Mesendoderm (in vitro differentiated cells): Measurements from ENCODE around the gene SLA2.
"Not testable (repeated sequence)": the region's sequence is repeated elsewhere in the genome, so short reads cannot be mapped to it uniquely, and the experiment has no call there.

Source experiments
- DNase-seq: peaks from one replicate; pipeline ENCODE4 v3.0.0; 2013
- H2AK5ac ChIP-seq: 2 replicates; pipeline ENCODE4 v1.6.1; 2013; ENCODE audit warnings: low read length, inconsistent platforms
- H2BK120ac ChIP-seq: 2 replicates; pipeline ENCODE4 v1.6.1; 2013; ENCODE audit warnings: low read depth, mild to moderate bottlenecking, low read length, moderate library complexity, mixed read lengths
- H2BK15ac ChIP-seq: replicated peaks from 2 replicates; pipeline ENCODE4 v1.6.1; 2013; ENCODE audit warnings: low read depth, mild to moderate bottlenecking, moderate library complexity
- H2BK5ac ChIP-seq: 2 replicates; pipeline ENCODE4 v1.6.1; 2013; ENCODE audit warnings: low read length, inconsistent platforms
- H3K18ac ChIP-seq: 2 replicates; pipeline ENCODE4 v1.6.1; 2013; ENCODE audit warnings: mild to moderate bottlenecking, low read length, mixed read lengths
- H3K23ac ChIP-seq: one replicate; pipeline ENCODE4 v1.6.1; 2013; ENCODE audit warnings: low read length
- H3K27ac ChIP-seq: 2 replicates; pipeline ENCODE4 v1.5.1; 2013; ENCODE audit warnings: low read depth, mild to moderate bottlenecking, inconsistent platforms, low read length, moderate library complexity
- H3K27me3 ChIP-seq: 2 replicates; pipeline ENCODE4 v1.6.1; 2013; ENCODE audit warnings: low read length, control low read depth, mild to moderate bottlenecking, inconsistent platforms; ENCODE audit not compliant: insufficient read depth, poor library complexity
- H3K36me3 ChIP-seq: 2 replicates; pipeline ENCODE4 v1.6.1; 2013; ENCODE audit warnings: low read length, inconsistent platforms; ENCODE audit not compliant: control insufficient read depth, insufficient read depth
- H3K4ac ChIP-seq: one replicate; pipeline ENCODE4 v1.6.1; 2013; ENCODE audit warnings: low read depth, mild to moderate bottlenecking, low read length, moderate library complexity
- H3K4me1 ChIP-seq: 2 replicates; pipeline ENCODE4 v1.6.1; 2013; ENCODE audit warnings: low read depth, low read length, inconsistent platforms; ENCODE audit not compliant: control insufficient read depth
- H3K4me2 ChIP-seq: 2 replicates; pipeline ENCODE4 v1.6.1; 2013; ENCODE audit warnings: low read length
- H3K4me3 ChIP-seq: 2 replicates; pipeline ENCODE4 v1.5.1; 2013; ENCODE audit warnings: mild to moderate bottlenecking, low read length
- H3K56ac ChIP-seq: one replicate; pipeline ENCODE4 v1.6.1; 2013; ENCODE audit warnings: low read length
- H3K79me1 ChIP-seq: 2 replicates; pipeline ENCODE4 v1.6.1; 2013; ENCODE audit warnings: low read length, inconsistent platforms
- H3K79me2 ChIP-seq: 2 replicates; pipeline ENCODE4 v1.6.1; 2013; ENCODE audit warnings: mild to moderate bottlenecking, low read length; ENCODE audit not compliant: control insufficient read depth, insufficient read depth
- H3K9ac ChIP-seq: 2 replicates; pipeline ENCODE4 v1.6.1; 2013; ENCODE audit warnings: low read length, inconsistent platforms
- H4K5ac ChIP-seq: one replicate; pipeline ENCODE4 v1.6.1; 2013; ENCODE audit warnings: low read length
- H4K8ac ChIP-seq: one replicate; pipeline ENCODE4 v1.6.1; 2013; ENCODE audit warnings: low read depth, mild to moderate bottlenecking, control low read depth, low read length, moderate library complexity
- WGBS: extraction: QIAGEN DNeasy Blood & Tissue Kit; methylation state at CpG from one replicate; pipeline ENCODE4 v1.1.7; 2013; ENCODE audit warnings: low lambda C conversion rate, missing lambda C conversion rate; ENCODE audit not compliant: insufficient coverage; ENCODE audit errors: extremely low coverage; 5-methylcytosine and 5-hydroxymethylcytosine counted together

SLA2 gene

DNA sequence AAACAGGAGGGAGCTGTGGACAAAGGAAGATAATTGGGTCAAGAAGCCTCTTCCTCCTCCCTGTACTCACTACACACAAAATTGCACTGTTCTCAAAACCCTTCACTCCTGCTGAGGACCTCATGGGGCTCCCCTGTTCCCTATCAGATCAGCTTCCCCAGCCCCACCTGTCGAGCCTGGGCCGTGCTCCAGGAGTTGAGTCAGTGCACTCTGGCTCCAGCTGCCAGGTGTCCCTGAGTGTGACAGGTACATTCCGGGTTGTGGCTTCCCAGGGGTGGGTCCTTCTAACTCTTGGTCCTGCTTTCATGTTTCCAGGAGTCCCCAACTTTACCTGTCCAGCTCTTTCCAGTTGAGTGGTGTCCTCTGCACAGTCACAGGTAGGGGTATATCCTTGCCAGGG lies 32.0 kb downstream of the SLA2 start:
- no peak overlapping the region for H3K56ac ChIP-seq
- H3K79me2 ChIP-seq = no peaks in the 10 kb centered on the region
- no peak overlapping the region for H2AK5ac ChIP-seq
- no peak overlapping the region for H2BK5ac ChIP-seq
- no peak overlapping the region for H3K9ac ChIP-seq
- no peak overlapping the region for H4K5ac ChIP-seq
- peaks cover 24% of the 10 kb centered on the region for H3K36me3 ChIP-seq
- H3K23ac ChIP-seq = no peak overlapping the region
- no peak overlapping the region for H3K4me3 ChIP-seq
- H2BK120ac ChIP-seq = no peak overlapping the region
- no peak for DNase-seq
- no peak overlapping the region for H3K18ac ChIP-seq
- H3K79me1 ChIP-seq = no peaks in the 10 kb centered on the region
- no peaks in the 10 kb centered on the region for H3K4me1 ChIP-seq
- no CpG with 5 or more reads among the region's 3 CpGs for WGBS
- no peak overlapping the region for H2BK15ac ChIP-seq
- no peak overlapping the region for H3K27ac ChIP-seq
- no peak overlapping the region for H4K8ac ChIP-seq
- H3K4me2 ChIP-seq = no peak overlapping the region
- H3K27me3 ChIP-seq = no peaks in the 10 kb centered on the region
- H3K4ac ChIP-seq = no peak overlapping the region

DNA sequence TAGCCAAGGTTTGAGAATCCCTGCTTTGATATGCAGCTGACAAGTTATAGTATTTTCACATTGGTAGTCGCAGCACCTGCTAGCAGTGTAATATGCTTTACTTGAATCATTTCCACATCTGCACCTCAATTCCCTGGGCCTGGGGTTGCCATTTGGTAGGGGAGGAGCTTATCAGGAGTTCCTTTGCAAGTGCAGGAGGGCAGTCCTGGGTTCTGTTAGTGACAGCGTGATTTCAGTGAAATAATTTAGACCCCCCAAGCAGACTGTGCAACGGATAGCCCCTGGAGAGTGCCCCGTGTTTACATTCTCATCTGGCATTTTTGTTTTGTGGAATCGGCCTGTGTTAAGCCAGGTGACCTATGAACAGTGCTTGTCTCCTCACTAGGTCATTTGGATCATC lies 34.4 kb downstream of the SLA2 start:
- H3K79me2 ChIP-seq = peaks cover 16% of the 10 kb centered on the region
- H3K56ac ChIP-seq = no peak overlapping the region
- no peaks in the 10 kb centered on the region for H3K4me1 ChIP-seq
- no peak overlapping the region for H3K9ac ChIP-seq
- H2AK5ac ChIP-seq = no peak overlapping the region
- H3K4me3 ChIP-seq = no peak overlapping the region
- H3K4me2 ChIP-seq = no peak overlapping the region
- WGBS = no CpG with 5 or more reads among the region's 5 CpGs
- no peaks in the 10 kb centered on the region for H3K27me3 ChIP-seq
- no peak overlapping the region for H3K27ac ChIP-seq
- H2BK15ac ChIP-seq = no peak overlapping the region
- DNase-seq = no peak
- H2BK5ac ChIP-seq = no peak overlapping the region
- H3K79me1 ChIP-seq = peaks cover 7% of the 10 kb centered on the region
- H2BK120ac ChIP-seq = no peak overlapping the region
- no peak overlapping the region for H4K8ac ChIP-seq
- peaks cover 29% of the 10 kb centered on the region for H3K36me3 ChIP-seq
- no peak overlapping the region for H4K5ac ChIP-seq
- no peak overlapping the region for H3K23ac ChIP-seq
- H3K4ac ChIP-seq = no peak overlapping the region
- no peak overlapping the region for H3K18ac ChIP-seq

DNA sequence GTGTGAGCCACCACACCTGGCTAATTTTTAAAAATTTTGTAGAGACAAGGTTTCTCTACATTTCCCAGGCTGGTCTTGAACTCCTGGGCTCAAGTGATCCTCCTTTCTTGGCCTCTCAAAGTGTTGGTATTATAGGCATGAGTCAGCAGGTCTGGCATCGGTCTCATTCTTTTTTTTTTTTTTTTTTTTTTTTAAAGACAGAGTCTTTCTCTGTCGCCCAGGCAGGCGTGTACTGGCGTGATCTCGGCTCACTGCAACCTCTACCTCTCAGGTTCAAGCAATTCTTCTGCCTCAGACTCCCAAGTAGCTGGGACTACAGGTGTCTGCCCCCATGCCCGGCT lies 37.6 kb downstream of the SLA2 start:
- not testable (repeated sequence) for H2AK5ac ChIP-seq, H3K56ac ChIP-seq, H2BK120ac ChIP-seq, H4K5ac ChIP-seq, DNase-seq, H2BK15ac ChIP-seq, H3K4me2 ChIP-seq, H2BK5ac ChIP-seq, H4K8ac ChIP-seq, H3K4me1 ChIP-seq, H3K4ac ChIP-seq, H3K27ac ChIP-seq, H3K4me3 ChIP-seq, H3K9ac ChIP-seq, H3K18ac ChIP-seq, H3K23ac ChIP-seq, H3K27me3 ChIP-seq
- Histone ChIP-seq H3K79me1 (peaks cover 11% of the 10 kb centered on the region), H3K79me2 (peaks cover 25% of the 10 kb centered on the region), H3K36me3 (peaks cover 19% of the 10 kb centered on the region)
- no CpG with 5 or more reads among the region's 6 CpGs for WGBS

DNA sequence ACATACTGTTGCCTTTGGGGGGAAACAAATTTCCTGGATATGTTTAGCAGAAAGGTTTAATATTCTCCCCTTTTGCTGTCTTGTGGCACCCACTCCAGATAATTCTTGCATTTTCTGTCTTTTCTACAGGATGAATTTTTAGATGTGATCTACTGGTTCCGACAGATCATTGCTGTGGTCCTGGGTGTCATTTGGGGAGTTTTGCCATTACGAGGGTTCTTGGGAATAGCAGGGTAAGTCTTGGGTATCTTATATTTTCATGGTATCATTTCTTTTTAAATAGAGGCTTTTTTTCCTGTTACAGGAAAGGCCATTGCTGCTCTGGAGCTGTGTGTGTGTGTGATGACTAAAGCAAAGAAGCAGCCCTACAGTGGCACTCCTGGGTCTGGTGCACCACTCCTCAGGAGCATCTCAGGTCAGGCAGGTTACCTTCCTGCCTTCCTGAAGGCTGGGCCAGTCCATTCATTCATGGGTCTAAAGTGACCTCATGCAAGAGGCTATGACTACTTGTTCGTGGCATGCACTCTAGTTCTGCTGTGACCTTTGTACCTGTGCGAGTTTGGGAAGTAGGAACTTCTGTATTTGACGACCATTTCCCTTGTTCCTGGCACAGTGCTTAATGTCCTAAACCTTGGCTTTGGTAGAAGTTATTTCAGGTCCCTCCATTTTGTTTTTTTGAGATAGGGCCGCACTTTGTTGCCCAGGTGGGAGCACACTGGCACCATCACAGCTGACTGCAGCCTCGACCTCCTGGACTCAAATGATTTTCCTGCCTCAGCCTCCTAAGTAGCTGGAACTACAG lies 38.2 kb downstream of the SLA2 start:
- Histone ChIP-seq H3K27ac (no peak overlapping the region), H3K4ac (no peak overlapping the region), H3K23ac (no peak overlapping the region), H2BK15ac (no peak overlapping the region), H3K36me3 (peaks cover 17% of the 10 kb centered on the region), H4K5ac (no peak overlapping the region), H2BK5ac (no peak overlapping the region), H3K4me2 (no peak overlapping the region), H3K56ac (no peak overlapping the region), H3K79me1 (peaks cover 11% of the 10 kb centered on the region), H3K27me3 (no peaks in the 10 kb centered on the region), H3K4me1 (peaks cover 2% of the 10 kb centered on the region), H2BK120ac (no peak overlapping the region), H3K9ac (no peak overlapping the region), H3K79me2 (peaks cover 25% of the 10 kb centered on the region), H2AK5ac (no peak overlapping the region), H3K18ac (no peak overlapping the region), H3K4me3 (no peak overlapping the region), H4K8ac (no peak overlapping the region)
- no CpG with 5 or more reads among the region's 7 CpGs for whole genome bisulfite sequencing
- no peak for DNase-seq

DNA sequence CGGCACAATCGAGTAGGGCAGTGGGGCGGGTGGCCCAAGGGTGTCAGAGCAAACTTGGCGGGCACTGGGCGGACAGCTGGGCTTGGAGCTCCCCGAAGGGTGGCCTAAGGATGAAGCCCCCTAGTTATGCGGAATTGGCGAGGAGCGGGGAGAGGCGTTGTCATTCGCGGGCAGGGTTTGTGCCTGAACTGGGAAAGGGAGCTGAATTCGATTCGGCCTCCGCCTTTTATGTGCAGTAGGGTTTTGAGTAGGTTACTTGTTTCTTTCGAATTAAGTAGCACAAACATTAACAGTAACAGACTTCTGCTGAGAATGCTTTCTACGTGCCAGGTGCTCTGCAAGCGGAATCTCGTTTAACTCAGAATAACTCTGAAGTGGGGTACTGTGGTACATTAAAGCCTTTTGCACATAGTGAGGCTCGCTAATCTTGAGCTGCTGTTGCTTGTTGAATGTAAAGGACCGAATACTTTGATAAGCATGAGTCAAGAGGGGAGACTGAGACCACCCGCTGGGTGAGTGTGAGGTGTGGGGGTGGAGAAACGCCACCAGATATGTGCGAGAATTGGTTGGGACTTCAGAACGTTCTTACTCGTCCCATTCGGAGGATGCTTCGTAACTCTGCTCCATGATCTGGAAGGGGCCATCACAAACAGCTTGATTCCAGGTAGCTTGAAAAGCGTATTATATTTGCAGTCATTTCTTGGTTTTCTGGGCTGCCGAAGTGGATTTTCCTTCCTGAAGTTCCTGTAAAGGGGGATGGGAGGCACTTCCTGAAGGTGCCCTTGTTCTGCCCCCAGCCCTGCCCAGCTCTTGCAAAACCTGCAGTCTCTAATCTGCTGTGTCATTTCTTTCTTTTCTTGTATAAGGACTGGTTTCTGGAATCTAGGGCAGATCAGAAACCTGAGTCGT lies 39.6 kb downstream of the SLA2 start:
- H3K9ac ChIP-seq = peak overlapping the region; percentile 93
- H3K18ac ChIP-seq = peak overlapping the region; percentile 22
- peak overlapping the region; percentile 97 for H3K4me3 ChIP-seq
- H3K4ac ChIP-seq = peak overlapping the region; percentile 21
- no peak overlapping the region for H4K5ac ChIP-seq
- H2BK5ac ChIP-seq = peak overlapping the region; percentile 35
- peak overlapping the region; percentile 99 for H3K56ac ChIP-seq
- H2BK15ac ChIP-seq = no peak overlapping the region
- H3K27ac ChIP-seq = peak overlapping the region; percentile 56
- H3K4me2 ChIP-seq = peak overlapping the region; percentile 91
- no peaks in the 10 kb centered on the region for H3K27me3 ChIP-seq
- peaks cover 11% of the 10 kb centered on the region for H3K79me1 ChIP-seq
- peaks cover 8% of the 10 kb centered on the region for H3K36me3 ChIP-seq
- peak overlapping the region; percentile 38 for H2AK5ac ChIP-seq
- WGBS = no CpG with 5 or more reads among the region's 31 CpGs
- peaks cover 25% of the 10 kb centered on the region for H3K79me2 ChIP-seq
- peaks cover 2% of the 10 kb centered on the region for H3K4me1 ChIP-seq
- no peak overlapping the region for H4K8ac ChIP-seq
- no peak overlapping the region for H2BK120ac ChIP-seq
- no peak overlapping the region for H3K23ac ChIP-seq
- peak; percentile 75 for DNase-seq
